PC-9 (cell line): Measurements from ENCODE around the gene CUX1. TPM values are rescaled to one million over a fixed set of nuclear protein-coding genes. Genes with fewer than 3 reads are reported as not detected.

Experiments used
- BruUV-seq: library from RNA; stranded (reverse); fragments of 400-500 nt; replicated peaks from 2 replicates; lab custom pipeline; 2021; lab: Mats Ljungman, UMichigan
- CTCF ChIA-PET: fragments of 300-600 bp; sonication (Branson Sonifier 250); formaldehyde crosslinking; loops from one replicate; lab custom pipeline; 2022; ENCODE audit warnings: antibody characterized with exemption; lab: Charles Lee
- POLR2A ChIA-PET: fragments of 300-600 bp; sonication (Branson Sonifier 250); formaldehyde crosslinking; loops from one replicate; lab custom pipeline; 2022; ENCODE audit warnings: antibody characterized with exemption; ENCODE audit not compliant: unreplicated experiment; lab: Charles Lee
- DNase-seq, 2 experiments: peaks; one replicate each; pipeline versions ENCODE4 v3.0.0 to v3.0.0-alpha.2; 2015 to 2022; ENCODE audit warnings: mixed read lengths in 1 of 2
- H2AFZ ChIP-seq: fragments of 200-600 bp; sonication (generic); 2 replicates; pipeline ENCODE4 v1.8.1; 2017; ENCODE audit warnings: antibody characterized with exemption
- H3F3A ChIP-seq: fragments of 200-600 bp; sonication (generic); 2 replicates; pipeline ENCODE4 v1.8.1; 2017; ENCODE audit warnings: antibody characterized with exemption, mild to moderate bottlenecking, low read depth; ENCODE audit not compliant: insufficient read depth
- H3K27ac ChIP-seq: fragments of 200-600 bp; sonication (generic); 2 replicates; pipeline ENCODE4 v1.6.1; 2016; ENCODE audit warnings: mixed run types
- H3K27me3 ChIP-seq: fragments of 200-600 bp; sonication (generic); 2 replicates; pipeline ENCODE4 v1.6.1; 2016; ENCODE audit warnings: low read depth, mixed run types; ENCODE audit not compliant: insufficient read depth
- H3K36me3 ChIP-seq: fragments of 200-600 bp; sonication (generic); 2 replicates; pipeline ENCODE4 v1.6.1; 2016; ENCODE audit warnings: low read depth, mixed run types
- H3K4me1 ChIP-seq: fragments of 200-600 bp; sonication (generic); replicated peaks from 2 replicates; pipeline ENCODE4 v1.6.1; 2016; ENCODE audit warnings: mixed run types; ENCODE audit not compliant: insufficient read depth
- H3K4me2 ChIP-seq: fragments of 200-600 bp; sonication (generic); 2 replicates; pipeline ENCODE4 v1.6.1; 2017; ENCODE audit warnings: mixed run types
- H3K4me3 ChIP-seq: fragments of 200-600 bp; sonication (generic); 2 replicates; pipeline ENCODE4 v1.6.1; 2016; ENCODE audit warnings: mixed run types
- H3K79me2 ChIP-seq: fragments of 200-600 bp; sonication (generic); 2 replicates; pipeline ENCODE4 v1.6.1; 2017; ENCODE audit warnings: low read depth, mixed run types
- H3K9me2 ChIP-seq: fragments of 200-600 bp; sonication (generic); 2 replicates; pipeline ENCODE4 v1.8.1; 2017; ENCODE audit warnings: mild to moderate bottlenecking; ENCODE audit not compliant: insufficient read depth
- H3K9me3 ChIP-seq: fragments of 200-600 bp; sonication (generic); 2 replicates; pipeline ENCODE4 v1.8.1; 2016; ENCODE audit warnings: low read depth; ENCODE audit not compliant: insufficient read depth
- H4K20me1 ChIP-seq: fragments of 200-600 bp; sonication (generic); 2 replicates; pipeline ENCODE4 v1.8.1; 2017; ENCODE audit not compliant: insufficient read depth
- EZH2 ChIP-seq: fragments of 200-600 bp; sonication (generic); IDR thresholded peaks from 2 replicates; pipeline ENCODE4 v1.8.0; 2017; ENCODE audit warnings: antibody characterized with exemption, low read depth
- intact Hi-C: fragments of 100-400 bp; cut with micrococcal nuclease; formaldehyde crosslinking; loops from one replicate; pipeline ENCODE4 v1.10.0; 2022; ENCODE audit not compliant: unreplicated experiment
- total RNA-seq: library from RNA; stranded (reverse); gene quantifications from 2 replicates; pipeline ENCODE4 v1.2.3, GENCODE V29; 2021
- TF ChIP-seq, protein P1 (sequence below): fragments of 200-600 bp; sonication (generic); conservative IDR thresholded peaks from 2 replicates; pipeline ENCODE4 v1.6.1; 2017; ENCODE audit warnings: mixed run types, antibody characterized with exemption, mild to moderate bottlenecking, moderate library complexity

The CUX1 gene
- total RNA-seq, 1 experiment from 2014 or later: 83.3 TPM

- Histone ChIP-seq H3K4me2 (no peak overlapping the region), H3K9me3 (no peaks in the 10 kb centered on the region), H3F3A (no peaks in the 10 kb centered on the region), H3K9me2 (no peaks in the 10 kb centered on the region), H3K4me1 (no peaks in the 10 kb centered on the region), H3K4me3 (no peak overlapping the region), H4K20me1 (no peaks in the 10 kb centered on the region), H3K79me2 (no peaks in the 10 kb centered on the region), H3K36me3 (no peaks in the 10 kb centered on the region), H3K27me3 (no peaks in the 10 kb centered on the region), H3K27ac (no peak overlapping the region), H2AFZ (no peak overlapping the region)
- ChIA-PET CTCF (no interaction called here), POLR2A (no interaction called here)
- intact Hi-C loops: no loop called here
- no peak for DNase-seq
- BruUV-seq: no TSS peak
- no peak for TF ChIP-seq EZH2
- TF ChIP-seq, protein P1, sequence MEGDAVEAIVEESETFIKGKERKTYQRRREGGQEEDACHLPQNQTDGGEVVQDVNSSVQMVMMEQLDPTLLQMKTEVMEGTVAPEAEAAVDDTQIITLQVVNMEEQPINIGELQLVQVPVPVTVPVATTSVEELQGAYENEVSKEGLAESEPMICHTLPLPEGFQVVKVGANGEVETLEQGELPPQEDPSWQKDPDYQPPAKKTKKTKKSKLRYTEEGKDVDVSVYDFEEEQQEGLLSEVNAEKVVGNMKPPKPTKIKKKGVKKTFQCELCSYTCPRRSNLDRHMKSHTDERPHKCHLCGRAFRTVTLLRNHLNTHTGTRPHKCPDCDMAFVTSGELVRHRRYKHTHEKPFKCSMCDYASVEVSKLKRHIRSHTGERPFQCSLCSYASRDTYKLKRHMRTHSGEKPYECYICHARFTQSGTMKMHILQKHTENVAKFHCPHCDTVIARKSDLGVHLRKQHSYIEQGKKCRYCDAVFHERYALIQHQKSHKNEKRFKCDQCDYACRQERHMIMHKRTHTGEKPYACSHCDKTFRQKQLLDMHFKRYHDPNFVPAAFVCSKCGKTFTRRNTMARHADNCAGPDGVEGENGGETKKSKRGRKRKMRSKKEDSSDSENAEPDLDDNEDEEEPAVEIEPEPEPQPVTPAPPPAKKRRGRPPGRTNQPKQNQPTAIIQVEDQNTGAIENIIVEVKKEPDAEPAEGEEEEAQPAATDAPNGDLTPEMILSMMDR: no peak
Observed at GRCh38 chr7:102054158-102054557, 236.7 kb downstream of the CUX1 start.

- no peak overlapping the region for H2AFZ ChIP-seq
- H3K4me1 ChIP-seq: no peaks in the 10 kb centered on the region
- no peak overlapping the region for H3K4me2 ChIP-seq
- intact Hi-C loops: no loop called here
- TF ChIP-seq, protein P1: no peak
- TF ChIP-seq EZH2: no peak
- BruUV-seq: no TSS peak
- no peak for DNase-seq
- H3K4me3 ChIP-seq: no peak overlapping the region
- no peaks in the 10 kb centered on the region for H3K79me2 ChIP-seq
- ChIA-PET POLR2A (no interaction called here), CTCF (no interaction called here)
- no peaks in the 10 kb centered on the region for H4K20me1 ChIP-seq
- no peaks in the 10 kb centered on the region for H3K9me2 ChIP-seq
- no peak overlapping the region for H3K27ac ChIP-seq
- no peaks in the 10 kb centered on the region for H3K36me3 ChIP-seq
- H3F3A ChIP-seq: no peaks in the 10 kb centered on the region
- no peaks in the 10 kb centered on the region for H3K9me3 ChIP-seq
- H3K27me3 ChIP-seq: no peaks in the 10 kb centered on the region
Observed at GRCh38 chr7:102055181-102055976, 238.0 kb downstream of the CUX1 start.

DNA sequence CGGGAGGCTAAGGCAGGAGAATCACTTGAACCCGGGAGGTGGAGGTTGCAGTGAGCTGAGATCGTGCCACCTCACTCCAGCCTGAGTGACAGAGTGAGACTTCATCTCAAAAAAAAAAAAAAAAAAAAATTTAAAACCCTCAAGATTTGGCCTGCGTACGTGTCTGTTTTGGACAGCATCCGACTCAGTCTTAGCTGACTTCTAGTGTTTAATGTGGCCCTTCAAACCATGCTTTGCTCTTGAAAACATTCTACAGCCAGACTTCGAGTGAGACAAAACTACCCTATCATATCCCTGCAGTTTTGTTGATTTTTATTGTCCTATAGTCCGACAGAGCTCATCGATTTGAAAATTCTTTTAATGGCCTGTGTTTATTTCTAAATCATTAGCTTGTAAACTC lies 242.1 kb downstream of the CUX1 start:
- H3K4me2 ChIP-seq: no peak overlapping the region
- DNase-seq: no peak
- peaks cover 16% of the 10 kb centered on the region; the same call in 1 of the 2 replicates for H4K20me1 ChIP-seq
- ChIA-PET POLR2A (no interaction called here), CTCF (no interaction called here)
- no peaks in the 10 kb centered on the region for H3K9me2 ChIP-seq
- H3K9me3 ChIP-seq: no peaks in the 10 kb centered on the region
- peaks cover 11% of the 10 kb centered on the region for H3K4me1 ChIP-seq
- H3K27ac ChIP-seq: no peak overlapping the region
- no peaks in the 10 kb centered on the region for H3K27me3 ChIP-seq
- peaks cover 8% of the 10 kb centered on the region; the same call in 1 of the 2 replicates for H3F3A ChIP-seq
- H3K79me2 ChIP-seq: no peaks in the 10 kb centered on the region
- no peak overlapping the region for H2AFZ ChIP-seq
- H3K4me3 ChIP-seq: no peak overlapping the region
- intact Hi-C loops: no loop called here
- no TSS peak for BruUV-seq
- TF ChIP-seq, protein P1: no peak
- no peak for TF ChIP-seq EZH2
- H3K36me3 ChIP-seq: no peaks in the 10 kb centered on the region
